ENCODE results near the gene MAOB.

DNA sequence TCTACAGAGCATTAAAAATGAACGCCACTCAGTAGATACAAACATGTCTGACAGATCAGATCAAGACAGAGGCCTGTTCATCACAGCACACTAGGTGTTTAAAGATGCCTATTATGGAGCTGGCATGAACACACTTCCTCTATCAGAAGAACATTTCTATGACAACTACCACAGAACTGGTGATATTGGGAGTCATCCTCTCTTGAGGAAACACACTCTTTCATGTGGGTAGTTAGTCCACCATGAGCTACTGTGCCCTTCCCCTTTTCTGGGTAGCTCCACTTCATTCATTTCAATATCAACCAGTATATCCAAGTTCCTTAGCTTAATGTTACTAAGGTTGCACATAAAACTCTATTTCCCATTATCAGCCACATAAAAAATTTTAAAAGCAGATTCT is 46.7 kb downstream of the MAOB start:
- TF ChIP-seq, protein P1, sequence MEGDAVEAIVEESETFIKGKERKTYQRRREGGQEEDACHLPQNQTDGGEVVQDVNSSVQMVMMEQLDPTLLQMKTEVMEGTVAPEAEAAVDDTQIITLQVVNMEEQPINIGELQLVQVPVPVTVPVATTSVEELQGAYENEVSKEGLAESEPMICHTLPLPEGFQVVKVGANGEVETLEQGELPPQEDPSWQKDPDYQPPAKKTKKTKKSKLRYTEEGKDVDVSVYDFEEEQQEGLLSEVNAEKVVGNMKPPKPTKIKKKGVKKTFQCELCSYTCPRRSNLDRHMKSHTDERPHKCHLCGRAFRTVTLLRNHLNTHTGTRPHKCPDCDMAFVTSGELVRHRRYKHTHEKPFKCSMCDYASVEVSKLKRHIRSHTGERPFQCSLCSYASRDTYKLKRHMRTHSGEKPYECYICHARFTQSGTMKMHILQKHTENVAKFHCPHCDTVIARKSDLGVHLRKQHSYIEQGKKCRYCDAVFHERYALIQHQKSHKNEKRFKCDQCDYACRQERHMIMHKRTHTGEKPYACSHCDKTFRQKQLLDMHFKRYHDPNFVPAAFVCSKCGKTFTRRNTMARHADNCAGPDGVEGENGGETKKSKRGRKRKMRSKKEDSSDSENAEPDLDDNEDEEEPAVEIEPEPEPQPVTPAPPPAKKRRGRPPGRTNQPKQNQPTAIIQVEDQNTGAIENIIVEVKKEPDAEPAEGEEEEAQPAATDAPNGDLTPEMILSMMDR (IDR thresholded peaks at IDR 0.05), result no peak
- no peak for TF ChIP-seq EZH2 (IDR thresholded peaks at IDR 0.05; ENCODE audit: borderline replicate concordance, insufficient read depth, low read depth, low read length, poor library complexity, severe bottlenecking)

All from B cell (primary cell).